ENCODE data around the gene RNF144B. TPM values are rescaled to one million over a fixed set of nuclear protein-coding genes. Genes with fewer than 3 reads are reported as not detected.

RNF144B gene
- total RNA-seq, 1 experiment from 2014 or later: 0.20 TPM

DNA sequence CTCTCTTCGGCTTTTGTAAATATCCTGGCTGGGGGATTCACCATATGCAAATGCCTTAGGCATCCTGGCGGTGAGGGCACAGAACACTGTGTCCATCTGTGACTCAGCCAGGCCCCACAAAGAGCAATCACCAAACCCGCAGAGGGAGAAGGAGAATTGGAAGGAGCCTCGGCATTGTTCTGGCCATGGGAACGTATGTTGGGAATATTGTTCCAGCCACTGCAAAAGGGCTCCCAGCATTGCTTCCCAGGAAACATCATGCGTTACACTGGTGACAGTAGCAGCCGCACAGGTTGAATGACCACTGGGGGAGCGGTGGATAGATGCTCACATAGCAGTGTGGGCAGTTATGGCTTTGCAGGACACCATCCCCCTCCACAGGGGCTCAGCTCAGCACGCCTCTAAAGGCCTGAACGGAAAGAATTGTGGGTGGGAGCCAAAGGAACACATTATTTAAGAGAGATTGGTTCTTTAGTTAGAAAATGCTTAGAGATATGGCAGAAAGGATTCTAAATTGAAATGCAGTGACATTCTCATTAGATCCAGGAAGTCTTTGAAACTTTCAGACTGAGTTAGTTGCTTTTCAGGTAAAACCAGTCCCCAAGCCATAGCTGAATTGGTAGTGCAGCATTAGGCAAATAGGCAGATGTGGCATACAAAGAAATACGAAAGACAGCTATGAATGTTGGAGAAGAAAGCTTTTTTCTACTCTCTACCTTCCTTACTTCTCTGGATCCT lies 104.3 kb downstream of the RNF144B start:
- no peaks in the 10 kb centered on the region for H3K27me3 ChIP-seq
- H3K4me1 ChIP-seq: peaks cover 4% of the 10 kb centered on the region; the same call in 1 of the 2 replicates
- no peak for DNase-seq
- no peaks in the 10 kb centered on the region for H3K36me3 ChIP-seq
- H3K9me3 ChIP-seq (replicated peaks): no peaks in the 10 kb centered on the region
- no peak overlapping the region for H3K27ac ChIP-seq
- no peak overlapping the region for H3K4me3 ChIP-seq

DNA sequence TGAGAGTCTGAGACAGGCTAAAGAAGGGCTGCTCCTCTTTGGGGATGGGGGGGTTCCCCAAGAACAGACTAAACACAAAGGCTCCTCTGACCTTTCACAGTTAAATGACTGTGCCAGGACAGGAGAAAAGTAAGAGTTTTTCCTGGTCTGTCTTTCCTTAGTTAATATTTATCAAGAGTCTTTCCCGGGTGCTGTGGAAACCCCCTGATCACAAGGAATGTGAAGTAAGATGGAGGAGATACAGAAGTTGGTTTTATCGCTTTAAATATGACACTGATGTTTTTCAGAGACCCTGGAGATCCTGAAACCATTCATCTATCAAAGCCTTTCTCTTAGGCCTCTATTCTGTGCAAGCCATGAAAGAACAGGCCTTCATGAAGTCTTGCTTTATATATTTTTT lies 105.8 kb downstream of the RNF144B start:
- Histone ChIP-seq H3K27ac (no peak overlapping the region), H3K4me1 (peaks cover 4% of the 10 kb centered on the region; the same call in 1 of the 2 replicates), H3K27me3 (no peaks in the 10 kb centered on the region), H3K9me3 (replicated peaks) (no peaks in the 10 kb centered on the region), H3K36me3 (no peaks in the 10 kb centered on the region), H3K4me3 (no peak overlapping the region)
- DNase-seq: no peak

DNA sequence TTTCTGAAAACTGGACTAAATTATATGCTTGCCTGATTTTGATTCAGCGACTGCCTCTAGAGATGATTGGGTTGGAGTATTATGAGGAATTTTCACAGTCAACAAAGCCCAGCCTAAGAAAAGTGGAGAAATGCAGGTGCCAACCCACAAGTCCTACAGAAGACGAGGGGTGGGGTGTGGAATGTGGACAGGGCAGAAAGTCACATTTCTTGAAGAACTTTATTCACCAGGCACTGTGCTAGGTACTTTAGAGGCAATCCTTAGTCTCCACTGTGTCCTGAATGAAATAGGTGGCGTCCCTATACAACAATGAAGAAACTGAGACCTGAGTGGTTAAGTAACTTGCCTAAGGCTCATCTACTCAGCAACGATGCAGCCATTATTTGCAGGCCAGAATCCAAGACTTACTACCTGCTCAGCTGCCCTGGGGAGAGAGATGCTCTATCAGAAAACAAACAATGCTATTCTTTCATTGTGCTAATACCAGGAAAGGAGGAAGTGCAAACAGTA lies 106.3 kb downstream of the RNF144B start:
- Histone ChIP-seq H3K4me3 (no peak overlapping the region), H3K9me3 (replicated peaks) (no peaks in the 10 kb centered on the region), H3K27ac (no peak overlapping the region), H3K4me1 (peaks cover under 1% of the 10 kb centered on the region; the same call in 1 of the 2 replicates), H3K27me3 (no peaks in the 10 kb centered on the region), H3K36me3 (no peaks in the 10 kb centered on the region)
- no peak for DNase-seq

DNA sequence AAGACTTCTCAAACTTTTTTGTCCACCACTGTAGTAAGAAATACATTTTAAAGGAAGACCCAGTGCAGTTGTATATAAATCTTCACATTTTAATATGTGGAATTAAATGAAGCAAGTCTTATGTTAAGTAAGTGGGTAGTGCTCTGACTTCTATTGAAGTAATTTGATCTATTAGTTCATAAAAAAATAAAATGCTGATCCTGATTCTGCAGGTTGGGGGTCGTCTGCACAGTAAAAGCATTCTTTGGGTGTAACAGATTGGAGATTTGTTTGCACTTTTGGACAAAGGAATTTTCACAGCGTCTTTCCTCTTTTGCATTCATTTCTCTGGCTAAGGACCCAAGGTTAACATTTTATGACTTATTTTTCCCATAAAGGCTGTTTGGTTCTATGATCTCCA lies 106.8 kb downstream of the RNF144B start:
- no peak overlapping the region for H3K27ac ChIP-seq
- DNase-seq: no peak

DNA sequence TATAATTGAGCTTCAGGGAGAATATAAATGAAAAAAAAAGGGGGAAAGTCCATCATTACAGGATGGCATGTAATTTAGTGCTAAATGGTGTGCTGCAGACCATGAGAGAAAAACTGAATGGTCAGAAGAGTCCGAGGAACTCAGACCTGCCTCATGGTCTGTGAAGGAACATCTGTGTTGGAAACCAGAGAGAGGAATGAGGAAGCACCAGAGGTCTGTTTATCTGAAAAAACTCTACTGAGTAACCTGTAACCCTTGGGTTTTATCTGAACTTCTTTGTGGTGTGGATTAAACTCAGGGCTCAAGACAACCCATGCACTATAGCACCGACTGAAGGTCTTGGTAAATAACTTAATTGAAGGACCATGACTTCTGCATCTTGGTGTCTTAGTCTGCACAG lies 108.1 kb downstream of the RNF144B start:
- DNase-seq: no peak
- no peaks in the 10 kb centered on the region for H3K9me3 ChIP-seq (replicated peaks)
- H3K4me3 ChIP-seq: no peak overlapping the region
- no peaks in the 10 kb centered on the region for H3K4me1 ChIP-seq
- H3K27ac ChIP-seq: no peak overlapping the region
- H3K27me3 ChIP-seq: no peaks in the 10 kb centered on the region
- H3K36me3 ChIP-seq: no peaks in the 10 kb centered on the region

More for the DNA sequence above, 106.8 kb downstream of the RNF144B start:
- no peaks in the 10 kb centered on the region for H3K9me3 ChIP-seq (replicated peaks)
- H3K36me3 ChIP-seq: no peaks in the 10 kb centered on the region
- no peaks in the 10 kb centered on the region for H3K27me3 ChIP-seq
- H3K4me3 ChIP-seq: no peak overlapping the region
- H3K4me1 ChIP-seq: no peaks in the 10 kb centered on the region

DNA sequence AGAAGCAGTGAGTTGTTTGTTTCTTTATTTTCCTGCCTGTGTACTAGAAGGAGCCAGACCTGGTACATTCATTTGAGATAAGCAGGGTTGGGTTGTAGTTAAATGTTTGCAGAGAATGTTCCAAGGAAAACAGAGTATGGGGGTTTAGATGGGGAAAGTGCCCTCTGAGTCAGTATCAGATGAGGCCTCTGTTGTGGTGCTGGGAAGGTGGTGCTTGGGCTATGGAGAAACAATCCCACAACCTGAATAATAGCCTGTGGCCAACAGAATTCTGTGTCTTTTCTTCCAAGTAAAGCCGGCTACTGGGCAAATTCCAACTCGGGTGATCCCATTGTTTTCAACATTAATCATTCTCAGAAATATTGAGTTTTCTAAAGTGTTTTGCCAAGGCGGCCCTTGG lies 109.3 kb downstream of the RNF144B start:
- H3K9me3 ChIP-seq (replicated peaks): no peaks in the 10 kb centered on the region
- no peaks in the 10 kb centered on the region for H3K4me1 ChIP-seq
- H3K4me3 ChIP-seq: no peak overlapping the region
- H3K36me3 ChIP-seq: no peaks in the 10 kb centered on the region
- DNase-seq: no peak
- no peaks in the 10 kb centered on the region for H3K27me3 ChIP-seq
- H3K27ac ChIP-seq: no peak overlapping the region

DNA sequence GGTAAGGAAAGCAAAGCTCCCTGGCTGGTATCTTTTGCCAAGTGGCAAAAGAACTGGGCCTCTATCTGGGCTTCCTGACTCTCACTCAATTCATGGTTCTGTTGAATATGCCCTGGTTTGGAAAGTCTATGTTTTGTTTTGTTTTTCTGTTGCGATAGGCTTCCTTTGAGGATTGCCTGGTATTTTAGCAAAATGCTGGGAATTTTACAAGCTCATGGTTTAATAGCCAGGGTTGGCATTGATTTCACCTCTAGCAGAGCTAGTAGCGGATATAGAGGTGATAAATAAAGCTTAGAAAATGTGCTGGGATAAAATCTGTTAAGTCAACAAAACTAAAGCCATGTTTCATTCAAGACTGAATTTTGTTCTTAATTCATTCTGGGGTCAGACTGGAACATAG lies 109.9 kb downstream of the RNF144B start:
- H3K4me3 ChIP-seq: no peak overlapping the region
- H3K9me3 ChIP-seq (replicated peaks): no peaks in the 10 kb centered on the region
- H3K27ac ChIP-seq: no peak overlapping the region
- no peak for DNase-seq
- H3K27me3 ChIP-seq: no peaks in the 10 kb centered on the region
- H3K36me3 ChIP-seq: no peaks in the 10 kb centered on the region
- H3K4me1 ChIP-seq: no peaks in the 10 kb centered on the region

DNA sequence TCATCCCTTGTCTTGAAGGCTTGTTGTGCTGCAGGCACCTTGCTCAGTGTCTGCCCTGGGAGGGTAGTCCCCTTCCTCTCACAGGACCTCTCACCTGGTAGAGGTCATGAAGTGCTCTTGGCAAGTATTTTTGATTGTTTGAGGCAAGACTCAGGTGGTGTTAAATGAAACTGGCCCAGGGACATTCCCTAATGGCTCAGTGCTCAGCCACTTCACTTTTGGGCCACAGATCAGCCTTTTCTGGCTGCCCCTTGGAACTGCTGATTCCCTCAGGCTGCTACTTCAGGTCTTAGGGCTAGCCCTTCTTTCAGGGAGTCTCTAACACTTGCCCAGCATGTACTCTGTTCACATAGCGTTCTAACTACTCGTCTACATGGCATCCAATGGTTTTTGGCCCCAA lies 111.3 kb downstream of the RNF144B start:
- no peaks in the 10 kb centered on the region for H3K4me1 ChIP-seq
- H3K36me3 ChIP-seq: no peaks in the 10 kb centered on the region
- H3K4me3 ChIP-seq: no peak overlapping the region
- no peaks in the 10 kb centered on the region for H3K9me3 ChIP-seq (replicated peaks)
- no peak overlapping the region for H3K27ac ChIP-seq
- H3K27me3 ChIP-seq: no peaks in the 10 kb centered on the region
- no peak for DNase-seq

DNA sequence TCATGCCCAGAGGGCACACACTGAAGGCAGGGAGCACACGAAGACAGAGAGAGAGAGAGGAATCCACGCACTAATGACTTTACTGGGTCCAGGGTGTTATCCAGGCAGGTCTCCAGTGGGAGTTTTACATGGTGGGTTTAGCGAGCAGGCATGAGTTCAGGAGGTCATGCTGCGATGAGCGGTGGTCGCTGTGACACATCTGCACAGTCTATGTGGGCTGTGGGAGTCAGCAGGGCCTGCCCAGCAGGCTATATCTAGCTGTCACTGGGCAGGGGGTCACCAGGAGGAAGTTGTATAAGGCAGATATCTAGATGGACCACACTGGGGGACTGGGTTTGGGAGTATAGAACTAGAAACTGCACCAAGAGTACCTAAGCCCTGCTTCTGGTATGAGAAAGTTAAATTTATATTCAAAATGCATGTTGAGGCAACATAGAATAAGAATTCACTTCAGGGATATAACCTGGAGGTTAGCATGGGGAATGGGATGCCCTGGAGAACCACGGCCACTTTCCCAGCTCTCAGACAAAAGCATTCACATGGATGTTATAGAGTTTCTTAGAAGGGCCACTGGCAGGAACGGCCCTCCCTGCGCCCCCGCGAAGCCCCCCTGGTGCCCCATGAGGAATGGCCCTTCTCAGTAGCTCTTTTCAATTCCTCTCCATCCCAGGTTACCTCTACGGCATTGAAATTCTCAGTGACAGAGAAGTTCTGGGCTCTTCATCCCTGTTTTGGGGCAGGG lies 113.9 kb downstream of the RNF144B start:
- no peaks in the 10 kb centered on the region for H3K4me1 ChIP-seq
- H3K36me3 ChIP-seq: no peaks in the 10 kb centered on the region
- no peak for DNase-seq
- H3K27me3 ChIP-seq: no peaks in the 10 kb centered on the region
- no peaks in the 10 kb centered on the region for H3K9me3 ChIP-seq (replicated peaks)
- H3K4me3 ChIP-seq: no peak overlapping the region
- no peak overlapping the region for H3K27ac ChIP-seq

DNA sequence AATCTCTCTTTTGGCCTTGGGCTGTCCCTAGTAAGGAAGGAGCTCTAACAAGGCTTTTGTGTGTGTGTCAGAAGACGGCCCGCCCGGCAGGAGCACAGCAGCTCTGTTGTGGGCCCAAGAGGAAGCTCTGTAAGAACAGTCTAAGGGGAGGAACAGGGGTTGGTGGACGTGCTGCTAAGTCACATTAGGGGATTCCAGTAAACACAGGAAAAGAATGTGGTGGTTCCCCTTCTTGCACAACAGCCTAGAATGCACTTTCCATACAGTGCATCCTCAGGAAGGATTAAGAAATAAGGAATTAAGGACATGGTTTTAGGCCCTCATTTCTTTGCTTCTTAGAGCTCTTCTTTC lies 114.5 kb downstream of the RNF144B start:
- Histone ChIP-seq H3K27me3 (no peaks in the 10 kb centered on the region), H3K4me1 (no peaks in the 10 kb centered on the region), H3K27ac (no peak overlapping the region), H3K4me3 (no peak overlapping the region), H3K9me3 (replicated peaks) (no peaks in the 10 kb centered on the region), H3K36me3 (no peaks in the 10 kb centered on the region)
- no peak for DNase-seq

DNA sequence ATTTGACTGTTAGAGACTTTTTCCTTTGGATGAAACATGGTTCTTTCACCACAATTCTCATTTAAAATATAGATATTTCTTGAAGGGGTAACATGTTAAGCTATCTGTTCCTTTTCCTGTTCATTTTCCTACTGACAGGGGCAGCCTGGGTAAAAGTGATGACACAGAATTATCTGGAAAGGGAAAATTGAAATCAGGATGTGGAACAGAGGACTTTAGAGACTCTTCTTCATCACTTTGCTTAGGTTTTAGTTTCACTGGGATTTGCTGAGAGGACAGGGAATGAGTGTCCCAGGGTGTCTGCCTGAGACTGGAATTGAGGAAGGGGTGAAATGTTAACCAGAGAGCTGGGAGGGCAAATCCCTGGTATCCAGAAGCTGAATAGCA lies 116.0 kb downstream of the RNF144B start:
- Histone ChIP-seq H3K27ac (no peak overlapping the region; the same call in 1 of the 2 replicates), H3K27me3 (no peaks in the 10 kb centered on the region), H3K9me3 (replicated peaks) (no peaks in the 10 kb centered on the region), H3K4me3 (no peak overlapping the region), H3K36me3 (no peaks in the 10 kb centered on the region), H3K4me1 (no peaks in the 10 kb centered on the region)
- no peak for DNase-seq

DNA sequence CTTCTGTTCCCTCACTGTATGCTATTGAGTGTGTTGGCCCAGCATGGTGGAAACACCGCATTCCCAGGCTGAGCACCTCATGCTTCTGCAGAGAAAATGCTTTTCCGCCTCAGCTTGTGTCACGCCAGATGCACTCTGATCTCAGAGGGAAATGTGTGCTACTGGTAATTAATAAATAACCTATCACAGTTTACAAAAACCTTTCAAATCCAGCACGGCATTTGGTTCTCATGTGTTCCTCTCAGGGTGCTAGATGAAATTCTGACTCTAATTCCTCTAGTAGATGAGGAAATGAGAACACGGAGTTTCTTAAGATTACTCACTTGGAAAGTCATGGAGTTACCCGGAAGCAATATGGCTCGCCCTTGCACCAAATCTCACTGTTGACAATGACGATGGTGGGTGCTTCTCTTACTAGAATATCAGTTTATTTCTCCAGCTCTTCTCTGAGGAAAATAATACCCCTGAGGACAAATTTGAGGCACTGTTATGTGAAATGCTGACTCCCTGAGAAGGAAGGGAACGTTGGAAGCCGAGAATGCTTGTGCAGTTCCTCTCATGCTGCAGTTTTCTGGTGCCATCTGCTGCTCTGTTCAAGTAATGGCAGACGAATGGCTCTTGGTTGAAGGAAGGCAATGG lies 116.6 kb downstream of the RNF144B start:
- peak overlapping the region; percentile 49 for H3K4me3 ChIP-seq
- peak; percentile 53 to 77 for DNase-seq
- H3K27ac ChIP-seq: peak overlapping the region; percentile 32; the same call in 1 of the 2 replicates
- H3K9me3 ChIP-seq (replicated peaks): no peaks in the 10 kb centered on the region
- H3K27me3 ChIP-seq: no peaks in the 10 kb centered on the region
- no peaks in the 10 kb centered on the region for H3K4me1 ChIP-seq
- H3K36me3 ChIP-seq: no peaks in the 10 kb centered on the region

DNA sequence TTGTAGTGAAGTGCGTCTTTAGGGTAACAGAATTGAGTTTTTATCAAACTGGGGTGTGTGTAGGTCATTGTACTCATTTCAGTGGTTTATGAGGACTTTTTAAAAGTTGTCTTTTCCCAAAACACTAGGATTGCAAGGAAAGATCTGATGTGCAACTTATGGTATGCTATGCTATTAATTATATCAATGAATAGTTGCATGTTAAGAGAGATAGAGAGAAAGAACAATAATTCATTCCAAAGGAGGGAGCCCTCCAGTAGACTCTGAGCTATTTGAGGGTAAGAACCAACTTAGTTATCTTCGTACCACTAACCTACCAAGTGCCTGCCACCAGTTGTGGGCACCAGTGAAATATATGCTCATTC lies 117.1 kb downstream of the RNF144B start:
- Histone ChIP-seq H3K9me3 (replicated peaks) (no peaks in the 10 kb centered on the region), H3K4me3 (no peak overlapping the region; the same call in 1 of the 2 replicates), H3K27me3 (no peaks in the 10 kb centered on the region), H3K4me1 (no peaks in the 10 kb centered on the region), H3K27ac (no peak overlapping the region), H3K36me3 (no peaks in the 10 kb centered on the region)
- DNase-seq: no peak

DNA sequence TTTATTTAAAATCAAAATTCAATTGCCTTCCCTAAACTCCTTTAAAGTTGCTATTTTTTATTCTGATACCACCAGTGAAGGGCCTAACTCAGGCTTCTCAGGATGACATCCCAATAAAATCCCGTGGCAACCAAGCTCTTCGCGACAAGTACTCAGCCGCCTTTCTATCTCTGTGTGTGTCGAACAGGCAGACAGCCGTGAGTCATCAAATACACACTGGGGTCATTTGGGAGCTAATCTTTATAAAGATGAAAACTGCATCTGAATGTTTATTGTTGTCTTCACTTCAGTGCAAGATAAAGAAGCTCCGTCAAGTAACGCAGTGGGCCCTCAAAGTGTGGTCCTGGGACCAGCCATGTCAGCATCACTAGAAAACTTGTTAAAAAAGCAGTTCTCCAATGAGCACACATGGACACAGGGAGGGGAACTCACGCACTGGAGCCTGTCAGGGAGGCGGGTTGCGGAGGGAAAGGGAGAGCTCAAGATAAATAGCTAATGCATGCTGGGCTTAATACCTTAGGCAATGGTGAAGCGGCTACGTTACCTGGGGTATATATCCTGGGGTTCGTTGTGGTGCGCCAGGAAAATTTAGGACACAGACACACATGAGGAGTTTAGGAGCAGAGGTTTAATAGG lies 119.3 kb downstream of the RNF144B start:
- Histone ChIP-seq H3K27ac (no peak overlapping the region), H3K36me3 (no peaks in the 10 kb centered on the region), H3K27me3 (no peaks in the 10 kb centered on the region), H3K4me1 (no peaks in the 10 kb centered on the region), H3K4me3 (no peak overlapping the region), H3K9me3 (replicated peaks) (no peaks in the 10 kb centered on the region)
- DNase-seq: no peak

DNA sequence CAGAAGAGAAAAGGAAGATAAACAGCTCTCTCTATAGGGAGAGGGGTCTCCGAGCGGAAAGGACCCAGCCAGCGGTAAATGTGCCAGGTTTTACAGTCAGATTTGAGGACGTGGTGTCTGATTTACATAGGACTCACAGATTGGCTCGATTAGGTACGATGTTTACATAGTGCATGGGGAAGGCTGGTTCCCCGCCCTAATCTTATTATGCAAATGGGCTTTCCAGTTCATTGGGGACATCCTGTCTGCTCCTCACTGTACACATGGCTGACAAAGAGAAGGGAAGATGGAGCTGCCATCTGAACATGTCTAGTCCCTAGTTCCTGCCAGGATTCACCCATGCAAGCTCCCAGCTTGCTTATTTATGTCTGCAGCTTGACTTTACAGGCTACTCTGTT lies 119.9 kb downstream of the RNF144B start:
- H3K9me3 ChIP-seq (replicated peaks): no peaks in the 10 kb centered on the region
- no peak overlapping the region for H3K4me3 ChIP-seq
- no peak for DNase-seq
- no peaks in the 10 kb centered on the region for H3K36me3 ChIP-seq
- H3K4me1 ChIP-seq: no peaks in the 10 kb centered on the region
- H3K27ac ChIP-seq: no peak overlapping the region
- H3K27me3 ChIP-seq: no peaks in the 10 kb centered on the region
